HepG2 (cell line): ENCODE data around the gene NYNRIN. TPM values are rescaled to one million over a fixed set of nuclear protein-coding genes. Genes with fewer than 3 reads are reported as not detected.

Experiments used
- CC2D1A ChIP-seq: sonication (generic); formaldehyde crosslinking; IDR thresholded peaks from 2 replicates; pipeline ENCODE4 v1.8.1; 2023; ENCODE audit warnings: mild to moderate bottlenecking, missing genetic modification reagents
- CEBPZ ChIP-seq: IDR thresholded peaks from 2 replicates; pipeline ENCODE4 v1.6.1; 2012; ENCODE audit warnings: low read length, improper control_type of control experiment
- FOXA1 ChIP-seq, 2 experiments: fragments of 450-650 bp in 1 of 2; sonication (generic) in 1 of 2; formaldehyde crosslinking in 1 of 2; IDR thresholded peaks; 2 replicates each; pipeline versions ENCODE4 v1.4.0 to v1.6.1; 2016 to 2020; ENCODE audit warnings: missing genetic modification reagents in 1 of 2
- FOXP1 ChIP-seq, 2 experiments: fragments of 450-650 bp in 1 of 2; IDR thresholded peaks; 2 replicates each; pipeline ENCODE4 v1.6.1; 2017 to 2018; ENCODE audit warnings: antibody characterized with exemption in 1 of 2
- KDM6A ChIP-seq: IDR thresholded peaks from 2 replicates; pipeline ENCODE4 v1.6.1; 2016; ENCODE audit warnings: low read depth
- RARA ChIP-seq: IDR thresholded peaks from 2 replicates; pipeline ENCODE4 v1.6.1; 2016; ENCODE audit warnings: missing genetic modification reagents, missing compliant biosample characterization
- REPIN1 ChIP-seq: sonication (generic); formaldehyde crosslinking; IDR thresholded peaks from 2 replicates; pipeline ENCODE4 v1.8.0; 2022; ENCODE audit warnings: missing genetic modification reagents, low read depth, mild to moderate bottlenecking, borderline replicate concordance
- RFXANK ChIP-seq: IDR thresholded peaks from 2 replicates; pipeline ENCODE4 v1.6.1; 2016
- TAF15 ChIP-seq: fragments of 200-400 bp; formaldehyde crosslinking; IDR thresholded peaks from one replicate; pipeline ENCODE4 v1.6.1; 2018; ENCODE audit warnings: mild to moderate bottlenecking, low read depth, low read length; ENCODE audit not compliant: poor library complexity, severe bottlenecking
- THRA ChIP-seq: sonication (generic); formaldehyde crosslinking; IDR thresholded peaks from 2 replicates; pipeline ENCODE4 v1.4.0; 2020; ENCODE audit warnings: missing genetic modification reagents, borderline replicate concordance
- U2AF2 ChIP-seq: fragments of 200-400 bp; formaldehyde crosslinking; IDR thresholded peaks from 2 replicates; pipeline ENCODE4 v1.6.1; 2017; ENCODE audit warnings: low read depth, mild to moderate bottlenecking, low read length
- ZNF124 ChIP-seq: sonication (generic); formaldehyde crosslinking; IDR thresholded peaks from 2 replicates; pipeline ENCODE4 v1.4.0; 2020; ENCODE audit warnings: missing genetic modification reagents
- ZNF350 ChIP-seq: sonication (generic); formaldehyde crosslinking; IDR thresholded peaks from 2 replicates; pipeline ENCODE4 v1.4.0; 2020; ENCODE audit warnings: mild to moderate bottlenecking, low read depth, missing genetic modification reagents, borderline replicate concordance
- ZNF691 ChIP-seq: sonication (generic); formaldehyde crosslinking; IDR thresholded peaks from 2 replicates; pipeline ENCODE4 v1.4.0; 2020; ENCODE audit warnings: missing genetic modification reagents, low read depth, mild to moderate bottlenecking, borderline replicate concordance
- ZNF781 ChIP-seq: sonication (generic); formaldehyde crosslinking; IDR thresholded peaks from 2 replicates; pipeline ENCODE4 v1.5.1; 2020; ENCODE audit warnings: borderline replicate concordance, mild to moderate bottlenecking, missing genetic modification reagents; ENCODE audit errors: not compliant biosample characterization
- ZNF841 ChIP-seq: sonication (generic); formaldehyde crosslinking; IDR thresholded peaks from 2 replicates; pipeline ENCODE4 v1.8.1; 2023; ENCODE audit warnings: missing genetic modification reagents, borderline replicate concordance
- ZSCAN12 ChIP-seq: sonication (generic); formaldehyde crosslinking; IDR thresholded peaks from 2 replicates; pipeline ENCODE4 v1.9.0; 2021; ENCODE audit warnings: mild to moderate bottlenecking, missing genetic modification reagents
- polyA plus RNA-seq, 8 experiments: library from polyadenylated mRNA; depleted of rRNA in 3 of 8; stranded (reverse) in 7 of 8; unstranded in 1 of 8; fragments of >200 nt; fragmentation: Illumina TruSeq in 4 of 8; extraction: Trizol in 4 of 8; gene quantifications; 2 replicates each; pipeline versions ENCODE4 v1.2.1 to v1.2.3, GENCODE V29; 2011 to 2016; ENCODE audit warnings: low read depth in 4 of 8, missing spikeins in 1 of 8, mixed read lengths in 1 of 8; ENCODE audit not compliant: insufficient read depth in 1 of 8
- total RNA-seq, 5 experiments: library from RNA; depleted of rRNA; stranded (reverse); fragments of >200 nt; fragmentation: Illumina TruSeq; extraction: Trizol; gene quantifications; 2 replicates each; pipeline ENCODE4 v1.2.3, GENCODE V29; 2016; ENCODE audit warnings: low read depth in 1 of 5
- TF ChIP-seq, protein P1 (sequence below): sonication (generic); formaldehyde crosslinking; IDR thresholded peaks from 2 replicates; pipeline ENCODE4 v1.4.0; 2020; ENCODE audit warnings: mild to moderate bottlenecking, missing genetic modification reagents
- TF ChIP-seq, protein P2 (sequence below): sonication (generic); formaldehyde crosslinking; IDR thresholded peaks from 2 replicates; pipeline ENCODE4 v1.9.0; 2021; ENCODE audit warnings: missing genetic modification reagents, borderline replicate concordance

Gene NYNRIN
- total and polyA plus RNA-seq, 2 of the 13 experiments (the other 11 are each of a cell fraction or from before 2014, with no cell fraction given), result 0.63 to 1.1 TPM

DNA sequence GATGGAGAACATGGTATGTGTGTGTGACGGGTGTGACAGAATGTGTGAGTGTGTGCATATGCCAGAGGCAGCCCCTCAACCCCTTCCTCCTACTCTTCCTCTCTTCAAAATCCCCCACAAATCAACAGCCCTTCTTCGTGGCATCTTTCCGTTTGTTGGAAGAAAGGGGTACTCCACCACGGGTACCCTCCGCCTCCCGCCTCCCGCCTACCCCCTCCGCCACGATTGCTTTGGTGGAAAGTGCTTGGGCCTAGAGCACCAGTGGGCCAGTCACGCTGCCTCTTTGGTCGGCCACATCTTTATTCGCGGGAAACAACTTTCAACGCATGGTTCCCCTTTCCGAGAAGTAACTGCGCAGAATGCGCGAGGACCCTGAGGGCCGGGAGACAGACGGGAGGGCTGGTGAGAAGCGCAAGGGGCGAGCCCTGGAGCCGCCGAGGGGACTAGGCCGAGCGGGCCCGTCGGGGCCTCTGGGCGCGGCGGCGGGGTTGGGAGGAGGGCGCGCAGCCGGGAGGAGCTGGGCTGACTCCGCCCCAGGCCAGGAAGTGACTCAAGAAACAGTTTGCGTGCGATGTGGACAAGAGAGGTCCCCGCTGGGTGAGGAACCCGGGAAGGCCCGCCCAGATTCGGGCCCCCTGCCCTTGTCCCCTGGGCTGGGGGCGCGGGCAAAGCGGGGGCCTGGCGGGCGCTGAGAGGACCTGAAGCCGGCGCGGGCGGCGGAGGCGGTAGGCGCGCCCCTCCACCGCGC lies 30.8 kb downstream of the NYNRIN start, which contains the start of the genes CBLN3 and KHNYN (continued):
- no peak for TF ChIP-seq REPIN1 (CRISPR knock-in tag)
- TF ChIP-seq ZNF781 (CRISPR knock-in tag), result peak; percentile 96
- TF ChIP-seq ZNF841, result no peak
- TF ChIP-seq FOXA1 (IDR thresholded peaks at IDR 0.05), result no peak
- TF ChIP-seq FOXA1 (CRISPR knock-in tag; IDR thresholded peaks at IDR 0.05), result peak; percentile 79
- TF ChIP-seq TAF15, result peak; percentile 97
- no peak; the same call in 1 of the 2 replicates for TF ChIP-seq ZNF124 (CRISPR knock-in tag)
- TF ChIP-seq, protein P1, sequence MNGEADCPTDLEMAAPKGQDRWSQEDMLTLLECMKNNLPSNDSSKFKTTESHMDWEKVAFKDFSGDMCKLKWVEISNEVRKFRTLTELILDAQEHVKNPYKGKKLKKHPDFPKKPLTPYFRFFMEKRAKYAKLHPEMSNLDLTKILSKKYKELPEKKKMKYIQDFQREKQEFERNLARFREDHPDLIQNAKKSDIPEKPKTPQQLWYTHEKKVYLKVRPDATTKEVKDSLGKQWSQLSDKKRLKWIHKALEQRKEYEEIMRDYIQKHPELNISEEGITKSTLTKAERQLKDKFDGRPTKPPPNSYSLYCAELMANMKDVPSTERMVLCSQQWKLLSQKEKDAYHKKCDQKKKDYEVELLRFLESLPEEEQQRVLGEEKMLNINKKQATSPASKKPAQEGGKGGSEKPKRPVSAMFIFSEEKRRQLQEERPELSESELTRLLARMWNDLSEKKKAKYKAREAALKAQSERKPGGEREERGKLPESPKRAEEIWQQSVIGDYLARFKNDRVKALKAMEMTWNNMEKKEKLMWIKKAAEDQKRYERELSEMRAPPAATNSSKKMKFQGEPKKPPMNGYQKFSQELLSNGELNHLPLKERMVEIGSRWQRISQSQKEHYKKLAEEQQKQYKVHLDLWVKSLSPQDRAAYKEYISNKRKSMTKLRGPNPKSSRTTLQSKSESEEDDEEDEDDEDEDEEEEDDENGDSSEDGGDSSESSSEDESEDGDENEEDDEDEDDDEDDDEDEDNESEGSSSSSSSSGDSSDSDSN (CRISPR knock-in tag), result peak; percentile 97
- TF ChIP-seq ZNF691 (CRISPR knock-in tag), result peak; percentile 75
- no peak for TF ChIP-seq CEBPZ
- peak; percentile 71 for TF ChIP-seq RARA
- peak; percentile 95 for TF ChIP-seq ZNF350 (CRISPR knock-in tag)
- TF ChIP-seq U2AF2, result peak; percentile 70; the same call in 1 of the 2 replicates
- TF ChIP-seq THRA (CRISPR knock-in tag), result peak; percentile 59; the same call in 1 of the 2 replicates
- peak; percentile 67; the same call in 1 of the 2 replicates for TF ChIP-seq ZSCAN12 (CRISPR knock-in tag)
- TF ChIP-seq CC2D1A (CRISPR knock-in tag), result peak; percentile 88; the same call in 1 of the 2 replicates
- peak; percentile 54; the same call in 1 of the 2 replicates for TF ChIP-seq KDM6A (CRISPR knock-in tag)
- TF ChIP-seq, protein P2, sequence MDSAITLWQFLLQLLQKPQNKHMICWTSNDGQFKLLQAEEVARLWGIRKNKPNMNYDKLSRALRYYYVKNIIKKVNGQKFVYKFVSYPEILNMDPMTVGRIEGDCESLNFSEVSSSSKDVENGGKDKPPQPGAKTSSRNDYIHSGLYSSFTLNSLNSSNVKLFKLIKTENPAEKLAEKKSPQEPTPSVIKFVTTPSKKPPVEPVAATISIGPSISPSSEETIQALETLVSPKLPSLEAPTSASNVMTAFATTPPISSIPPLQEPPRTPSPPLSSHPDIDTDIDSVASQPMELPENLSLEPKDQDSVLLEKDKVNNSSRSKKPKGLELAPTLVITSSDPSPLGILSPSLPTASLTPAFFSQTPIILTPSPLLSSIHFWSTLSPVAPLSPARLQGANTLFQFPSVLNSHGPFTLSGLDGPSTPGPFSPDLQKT (CRISPR knock-in tag), result no peak
- no peak for TF ChIP-seq RFXANK (CRISPR knock-in tag)
- no peak for TF ChIP-seq FOXP1 (IDR thresholded peaks at IDR 0.05)
- TF ChIP-seq FOXP1 (CRISPR knock-in tag; IDR thresholded peaks at IDR 0.05), result no peak
